GM12878 (cell line): Measurements from ENCODE around the gene MST1. TPM values are rescaled to one million over a fixed set of nuclear protein-coding genes. Genes with fewer than 3 reads are reported as not detected.
A peak's percentile ranks its signal among the peaks of the same experiment; 100 is the strongest.

Source experiments
- ATAC-seq: fragments of 200-7000 bp; cut with Tn5 transposase; 3 replicates; pipeline ENCODE4 v1.9.1; 2020; ENCODE audit warnings: mild to moderate bottlenecking, moderate library complexity
- BruUV-seq: library from RNA; stranded (reverse); fragments of 400-500 nt; replicated peaks from 2 replicates; lab custom pipeline; 2021; lab: Mats Ljungman, UMichigan
- CTCF ChIA-PET: fragments of 300-600 bp; sonication (Branson Sonifier 250); formaldehyde crosslinking; extraction: SDS; loops from one replicate; lab custom pipeline; 2021; ENCODE audit warnings: inconsistent platforms; lab: Yijun Ruan, JAX
- POLR2A ChIA-PET: fragments of 350-600 bp; formaldehyde crosslinking; extraction: SDS; loops from one replicate; lab custom pipeline; 2021; ENCODE audit warnings: inconsistent platforms; lab: Charles Lee
- RAD21 ChIA-PET: fragments of 300-600 bp; sonication (Branson Sonifier 250); formaldehyde crosslinking; loops from one replicate; lab custom pipeline; 2023; ENCODE audit warnings: antibody characterized with exemption; ENCODE audit not compliant: unreplicated experiment; lab: Charles Lee
- SMC1A ChIA-PET: fragments of 300-600 bp; sonication (Branson Sonifier 250); formaldehyde crosslinking; loops from one replicate; lab custom pipeline; 2023; ENCODE audit not compliant: unreplicated experiment, uncharacterized antibody; lab: Charles Lee
- DNase-seq: peaks from one replicate; pipeline ENCODE4 v3.0.0-alpha.2; 2011; ENCODE audit warnings: low read depth, low spot score
- FAIRE-seq: peaks from 3 replicates; lab custom pipeline; 2011; peaks lifted over from hg19 to GRCh38; lab: Jason Lieb, UNC
- H2AFZ ChIP-seq: 2 replicates; pipeline ENCODE4 v1.6.0; 2011; ENCODE audit warnings: low read depth, low read length, control low read depth; ENCODE audit not compliant: control insufficient read depth
- H3K27ac ChIP-seq: 2 replicates; pipeline ENCODE4 v1.5.1; 2011; ENCODE audit warnings: control low read depth; ENCODE audit not compliant: control insufficient read depth, insufficient read depth
- H3K27me3 ChIP-seq, 2 experiments: replicated peaks in 1 of 2; 2 replicates each; pipeline versions ENCODE4 v1.6.0 to v1.6.1; 2011; ENCODE audit warnings: low read length in 1 of 2; ENCODE audit not compliant: control insufficient read depth in 2 of 2, insufficient read depth in 2 of 2
- H3K36me3 ChIP-seq, 2 experiments: 2 replicates each; pipeline ENCODE4 v1.5.1; 2011; ENCODE audit warnings: low read length in 1 of 2; ENCODE audit not compliant: control insufficient read depth in 2 of 2, insufficient read depth in 2 of 2
- H3K4me1 ChIP-seq: 2 replicates; pipeline ENCODE4 v1.6.1; 2011; ENCODE audit warnings: mild to moderate bottlenecking, low read length, moderate library complexity, mixed read lengths; ENCODE audit not compliant: control insufficient read depth, insufficient read depth
- H3K4me2 ChIP-seq: 2 replicates; pipeline ENCODE4 v1.6.0; 2011; ENCODE audit warnings: control low read depth; ENCODE audit not compliant: control insufficient read depth, insufficient read depth
- H3K4me3 ChIP-seq: fragments of 200-600 bp; sonication (generic); 2 replicates; pipeline ENCODE4 v1.5.1; 2016
- H3K79me2 ChIP-seq: 2 replicates; pipeline ENCODE4 v1.6.0; 2011; ENCODE audit warnings: low read length; ENCODE audit not compliant: control insufficient read depth, insufficient read depth
- H3K9ac ChIP-seq: 2 replicates; pipeline ENCODE4 v1.8.0; 2011; ENCODE audit warnings: low read length, control low read depth, mixed read lengths; ENCODE audit not compliant: control insufficient read depth, insufficient read depth
- H3K9me3 ChIP-seq: replicated peaks from 3 replicates; pipeline ENCODE4 v1.5.1; 2011; ENCODE audit warnings: mild to moderate bottlenecking, low read length; ENCODE audit not compliant: control insufficient read depth, insufficient read depth
- H4K20me1 ChIP-seq: 2 replicates; pipeline ENCODE4 v1.6.0; 2011; ENCODE audit not compliant: control insufficient read depth, insufficient read depth
- ATF3 ChIP-seq: IDR thresholded peaks from 2 replicates; pipeline ENCODE4 v1.6.1; 2011; ENCODE audit warnings: low read depth, mild to moderate bottlenecking, low read length, moderate library complexity, borderline replicate concordance; ENCODE audit errors: extremely low read depth
- BMI1 ChIP-seq: fragments of 450-650 bp; IDR thresholded peaks from 2 replicates; pipeline ENCODE4 v1.6.1; 2016; ENCODE audit warnings: mild to moderate bottlenecking, moderate library complexity, borderline replicate concordance
- BRCA1 ChIP-seq: IDR thresholded peaks from 2 replicates; pipeline ENCODE4 v1.6.1; 2011; ENCODE audit warnings: low read depth, low read length, improper control_type of control experiment
- CREB1 ChIP-seq: IDR thresholded peaks from 2 replicates; pipeline ENCODE4 v1.6.1; 2012; ENCODE audit warnings: low read depth, mild to moderate bottlenecking, inconsistent platforms
- CREM ChIP-seq: IDR thresholded peaks from 2 replicates; pipeline ENCODE4 v1.6.1; 2014; ENCODE audit warnings: antibody characterized with exemption, low read depth
- EED ChIP-seq: sonication (generic); IDR thresholded peaks from 2 replicates; pipeline ENCODE4 v1.6.1; 2016; ENCODE audit warnings: antibody characterized with exemption, low read depth
- EGR1 ChIP-seq, 2 experiments: IDR thresholded peaks; 1 replicate in 1 of 2; 2 replicates in 1 of 2; pipeline ENCODE4 v1.6.1; 2011 to 2012; ENCODE audit warnings: low read depth in 2 of 2, low read length in 2 of 2, borderline replicate concordance in 1 of 2, mild to moderate bottlenecking in 1 of 2, moderate library complexity in 1 of 2
- ETV6 ChIP-seq, 2 experiments: fragments of 450-650 bp in 1 of 2; IDR thresholded peaks in 1 of 2; conservative IDR thresholded peaks in 1 of 2; 2 replicates each; pipeline ENCODE4 v1.6.1; 2014; ENCODE audit warnings: antibody characterized with exemption in 1 of 2, borderline replicate concordance in 1 of 2, low read depth in 1 of 2, mild to moderate bottlenecking in 1 of 2, moderate library complexity in 1 of 2
- NBN ChIP-seq: fragments of 450-650 bp; IDR thresholded peaks from 2 replicates; pipeline ENCODE4 v1.6.1; 2016
- NFXL1 ChIP-seq: fragments of 450-650 bp; IDR thresholded peaks from 2 replicates; pipeline ENCODE4 v1.6.1; 2017; ENCODE audit warnings: antibody characterized with exemption, mild to moderate bottlenecking, borderline replicate concordance
- POLR2AphosphoS2 ChIP-seq: IDR thresholded peaks from 2 replicates; pipeline ENCODE4 v1.6.1; 2011; ENCODE audit warnings: low read depth, mild to moderate bottlenecking, low read length, improper control_type of control experiment, moderate library complexity
- RELA ChIP-seq: fragments of 450-650 bp; IDR thresholded peaks from 2 replicates; pipeline ENCODE4 v1.8.0; 2014; ENCODE audit warnings: borderline replicate concordance; ENCODE audit not compliant: partially characterized antibody
- SIN3A ChIP-seq: IDR thresholded peaks from 2 replicates; pipeline ENCODE4 v1.6.1; 2012; ENCODE audit warnings: low read depth, low read length, improper control_type of control experiment
- STAT1 ChIP-seq: fragments of 450-650 bp; conservative IDR thresholded peaks from 2 replicates; pipeline ENCODE4 v1.6.1; 2014; ENCODE audit warnings: antibody characterized with exemption, mild to moderate bottlenecking
- STAT3 ChIP-seq: IDR thresholded peaks from 2 replicates; pipeline ENCODE4 v1.6.1; 2011; ENCODE audit warnings: low read depth, low read length, improper control_type of control experiment
- ZNF274 ChIP-seq: IDR thresholded peaks from one replicate; pipeline ENCODE4 v1.8.0; 2011; ENCODE audit not compliant: insufficient read length, insufficient read depth
- WGBS: methylation state at CpG from one replicate; pipeline ENCODE4 v1.1.6; 2016; ENCODE audit warnings: low lambda C conversion rate; ENCODE audit not compliant: insufficient replicate concordance, insufficient coverage; ENCODE audit errors: missing lambda C conversion rate; 5-methylcytosine and 5-hydroxymethylcytosine counted together
- in situ Hi-C: fragments of 300-500 bp; cut with MboI; formaldehyde crosslinking; loops from 9 replicates; pipeline ENCODE4 v1.14.3; 2018; ENCODE audit warnings: mixed read lengths
- intact Hi-C: fragments of 100-400 bp; cut with micrococcal nuclease; formaldehyde crosslinking; loops from one replicate; pipeline ENCODE4 v1.14.2; 2022; ENCODE audit not compliant: unreplicated experiment
- polyA plus RNA-seq, 11 experiments: library from polyadenylated mRNA; depleted of rRNA in 4 of 11; unstranded in 6 of 11; stranded (reverse) in 5 of 11; fragments of >200 nt; fragmentation: Nextera tagmentation in 4 of 11; fragmentation: Illumina TruSeq in 1 of 11; extraction: Ambion mirVana in 4 of 11; extraction: Trizol in 1 of 11; gene quantifications; 1 replicate in 1 of 11; 2 replicates in 10 of 11; pipeline versions ENCODE4 v1.2.1 to v1.2.3, GENCODE V29; 2011 to 2016; ENCODE audit warnings: inconsistent platforms in 2 of 11, missing spikeins in 2 of 11, low read depth in 1 of 11
- total RNA-seq, 4 experiments: library from RNA; depleted of rRNA in 3 of 4; stranded (reverse); fragments of >200 nt in 3 of 4; fragmentation: Illumina TruSeq in 1 of 4; extraction: Trizol in 1 of 4; gene quantifications; 2 replicates each; pipeline versions ENCODE4 v1.2.1 to v1.2.3, GENCODE V29; 2013 to 2021
- TF ChIP-seq, protein P1 (sequence below): IDR thresholded peaks from 2 replicates; pipeline ENCODE4 v1.6.1; 2011; ENCODE audit warnings: borderline replicate concordance, low read depth, mild to moderate bottlenecking, moderate library complexity, mixed read lengths, low read length; ENCODE audit not compliant: insufficient read depth; ENCODE audit errors: extremely low read length
- TF ChIP-seq, protein P2 (sequence below): fragments of 450-650 bp; IDR thresholded peaks from 2 replicates; pipeline ENCODE4 v1.6.1; 2014; ENCODE audit warnings: mild to moderate bottlenecking

The MST1 gene
- total and polyA plus RNA-seq, 10 of the 15 experiments (the other 5 are each of a cell fraction or from before 2014, with no cell fraction given): 1.2 to 25.5 (median 4.1) TPM

- H3K27me3 ChIP-seq: no peaks in the 10 kb centered on the region; a peak in 1 of 4 replicates
- POLR2A ChIA-PET: interaction anchor here (1.0 kb wide), 1 partner anchor 167 kb away, joined by 8 read pairs; the partner anchor contains the start of gene DAG1
- no peak overlapping the region for H3K27ac ChIP-seq
- H3K79me2 ChIP-seq: no peaks in the 10 kb centered on the region
- FAIRE-seq (no peak), DNase-seq (no peak), ATAC-seq (peak; percentile 41)
- CTCF ChIA-PET: interaction anchor here (1.4 to 1.6 kb wide), 2 partner anchors 35 to 97 kb away, joined by 4 to 5 read pairs; no protein-coding TSS in a partner anchor
- no peaks in the 10 kb centered on the region for H4K20me1 ChIP-seq
- RAD21 ChIA-PET: interaction anchor here (1.9 kb wide), 1 partner anchor 97 kb away, joined by 7 read pairs; no protein-coding TSS in a partner anchor
- H3K4me3 ChIP-seq: no peak overlapping the region
- SMC1A ChIA-PET: no interaction called here
- intact Hi-C loops: no loop called here
- no peaks in the 10 kb centered on the region for H3K9me3 ChIP-seq
- TF ChIP-seq EED (peak; percentile 61; the same call in 1 of the 2 replicates), ATF3 (no peak), BRCA1 (no peak), EGR1 (IDR thresholded peaks at IDR 0.05; ENCODE audit: borderline replicate concordance in 1 of 2, low read depth in 2 of 2, low read length in 2 of 2) (0 out of 3 replicates have a peak, but pooled peaks of 1 of the 2 experiments have one; percentile 8), BMI1 (no peak), RELA (no peak), SIN3A (no peak), CREB1 (peak; percentile 85), ETV6 (conservative IDR thresholded peaks at IDR 0.05 in 1 of 2, IDR thresholded peaks at IDR 0.05 in 1 of 2; ENCODE audit: borderline replicate concordance in 1 of 2, low read depth in 1 of 2) (no peak), ZNF274 (no peak), POLR2AphosphoS2 (no peak), STAT3 (no peak), NFXL1 (no peak), STAT1 (no peak), CREM (peak; percentile 74), NBN (no peak)
- TF ChIP-seq, protein P1, sequence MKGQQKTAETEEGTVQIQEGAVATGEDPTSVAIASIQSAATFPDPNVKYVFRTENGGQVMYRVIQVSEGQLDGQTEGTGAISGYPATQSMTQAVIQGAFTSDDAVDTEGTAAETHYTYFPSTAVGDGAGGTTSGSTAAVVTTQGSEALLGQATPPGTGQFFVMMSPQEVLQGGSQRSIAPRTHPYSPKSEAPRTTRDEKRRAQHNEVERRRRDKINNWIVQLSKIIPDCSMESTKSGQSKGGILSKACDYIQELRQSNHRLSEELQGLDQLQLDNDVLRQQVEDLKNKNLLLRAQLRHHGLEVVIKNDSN: no peak
- TF ChIP-seq, protein P2, sequence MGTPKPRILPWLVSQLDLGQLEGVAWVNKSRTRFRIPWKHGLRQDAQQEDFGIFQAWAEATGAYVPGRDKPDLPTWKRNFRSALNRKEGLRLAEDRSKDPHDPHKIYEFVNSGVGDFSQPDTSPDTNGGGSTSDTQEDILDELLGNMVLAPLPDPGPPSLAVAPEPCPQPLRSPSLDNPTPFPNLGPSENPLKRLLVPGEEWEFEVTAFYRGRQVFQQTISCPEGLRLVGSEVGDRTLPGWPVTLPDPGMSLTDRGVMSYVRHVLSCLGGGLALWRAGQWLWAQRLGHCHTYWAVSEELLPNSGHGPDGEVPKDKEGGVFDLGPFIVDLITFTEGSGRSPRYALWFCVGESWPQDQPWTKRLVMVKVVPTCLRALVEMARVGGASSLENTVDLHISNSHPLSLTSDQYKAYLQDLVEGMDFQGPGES: no peak
- in situ Hi-C loops: no loop called here
- 6% methylated on average over 7 of the region's 7 CpGs for WGBS
- no peaks in the 10 kb centered on the region for H3K36me3 ChIP-seq
- H2AFZ ChIP-seq: no peak overlapping the region
- no peak overlapping the region; the same call in 1 of the 2 replicates for H3K4me2 ChIP-seq
- no peak overlapping the region for H3K9ac ChIP-seq
- BruUV-seq: no TSS peak
- no peaks in the 10 kb centered on the region for H3K4me1 ChIP-seq
Measured at GRCh38 chr3:49636883-49637609, 52.2 kb downstream of the MST1 start.
